MCF 10A (cell line): Measurements from ENCODE around the gene CCDC148. TPM values are rescaled to one million over a fixed set of nuclear protein-coding genes. Genes with fewer than 3 reads are reported as not detected.

Experiments
- BruUV-seq: library from RNA; stranded (reverse); fragments of 400-500 nt; replicated peaks from 2 replicates; lab custom pipeline; 2021; lab: Mats Ljungman, UMichigan
- CTCF ChIA-PET: fragments of 300-600 bp; sonication (Branson Sonifier 250); formaldehyde crosslinking; extraction: SDS; loops from one replicate; lab custom pipeline; 2021; ENCODE audit warnings: antibody characterized with exemption, inconsistent platforms; lab: Yijun Ruan, JAX
- POLR2A ChIA-PET: fragments of 300-600, 350-650 bp; sonication (Branson Sonifier 250); formaldehyde crosslinking; extraction: SDS; loops from one replicate; lab custom pipeline; 2020; ENCODE audit warnings: antibody characterized with exemption, inconsistent platforms; lab: Yijun Ruan, JAX
- DNase-seq: peaks from one replicate; pipeline ENCODE4 v3.0.0-alpha.2; 2018; ENCODE audit not compliant: unreplicated experiment
- H3K27ac Mint-ChIP-seq: one replicate; pipeline ENCODE4 v1.8.0; 2022; ENCODE audit warnings: mild to moderate bottlenecking, low read depth, mixed read lengths; ENCODE audit not compliant: unreplicated experiment
- H3K27me3 Mint-ChIP-seq: one replicate; pipeline ENCODE4 v1.8.0; 2022; ENCODE audit warnings: mixed read lengths; ENCODE audit not compliant: insufficient read depth, unreplicated experiment
- H3K36me3 Mint-ChIP-seq: one replicate; pipeline ENCODE4 v1.8.0; 2022; ENCODE audit warnings: mild to moderate bottlenecking, moderate library complexity, mixed read lengths; ENCODE audit not compliant: insufficient read depth, unreplicated experiment
- H3K4me1 Mint-ChIP-seq: one replicate; pipeline ENCODE4 v1.8.0; 2022; ENCODE audit warnings: mixed read lengths; ENCODE audit not compliant: insufficient read depth, unreplicated experiment
- H3K4me3 Mint-ChIP-seq: one replicate; pipeline ENCODE4 v1.8.0; 2022; ENCODE audit warnings: mild to moderate bottlenecking, moderate library complexity, mixed read lengths; ENCODE audit not compliant: unreplicated experiment
- H3K9me3 Mint-ChIP-seq: one replicate; pipeline ENCODE4 v1.8.0; 2022; ENCODE audit warnings: mixed read lengths; ENCODE audit not compliant: unreplicated experiment
- CTCF ChIP-seq: fragments of 200-600 bp; IDR thresholded peaks from one replicate; pipeline ENCODE4 v1.8.0; 2022; ENCODE audit warnings: antibody characterized with exemption, mild to moderate bottlenecking; ENCODE audit not compliant: unreplicated experiment
- intact Hi-C: fragments of 100-400 bp; cut with micrococcal nuclease; formaldehyde crosslinking; loops from 2 replicates; pipeline ENCODE4 v1.14.1; 2022
- total RNA-seq: library from RNA; stranded (reverse); gene quantifications from 2 replicates; pipeline ENCODE4 v1.2.3, GENCODE V29; 2022

CCDC148 gene
- total RNA-seq, 1 experiment from 2014 or later = 0.51 TPM

- Mint-ChIP-seq H3K4me1 (no peaks in the 10 kb centered on the region), H3K4me3 (no peak overlapping the region), H3K36me3 (no peaks in the 10 kb centered on the region), H3K9me3 (peaks cover 10% of the 10 kb centered on the region), H3K27me3 (peaks cover 24% of the 10 kb centered on the region), H3K27ac (no peak overlapping the region)
- TF ChIP-seq CTCF = no peak
- no TSS peak for BruUV-seq
- intact Hi-C loops = no loop called here
- POLR2A ChIA-PET = interaction anchor here (0.6 to 0.7 kb wide), 2 partner anchors 10 to 1562 kb away, joined by 3 to 4 read pairs; no protein-coding TSS in a partner anchor
- DNase-seq = no peak
- CTCF ChIA-PET = interaction anchor here (0.8 to 1.0 kb wide), 2 partner anchors 35 kb away, joined by 3 read pairs; no protein-coding TSS in a partner anchor
Observed at GRCh38 chr2:158143703-158144360, 312.7 kb downstream of the CCDC148 start.

- CTCF ChIA-PET = interaction anchor here (0.8 kb wide), 1 partner anchor 34 kb away, joined by 3 read pairs; no protein-coding TSS in a partner anchor
- no peak overlapping the region for H3K27ac Mint-ChIP-seq
- POLR2A ChIA-PET = no interaction called here
Observed at GRCh38 chr2:158142568-158143332, 313.8 kb downstream of the CCDC148 start.

GRCh38 chr2:158142165-158142564 lies 314.4 kb downstream of the CCDC148 start:
- ChIA-PET POLR2A (no interaction called here), CTCF (no interaction called here)
- no peaks in the 10 kb centered on the region for H3K4me1 Mint-ChIP-seq
- intact Hi-C loops = no loop called here
- H3K36me3 Mint-ChIP-seq = no peaks in the 10 kb centered on the region
- no peak for DNase-seq
- no peaks in the 10 kb centered on the region for H3K9me3 Mint-ChIP-seq
- peaks cover 10% of the 10 kb centered on the region for H3K27me3 Mint-ChIP-seq
- H3K27ac Mint-ChIP-seq = no peak overlapping the region
- no peak overlapping the region for H3K4me3 Mint-ChIP-seq
- no peak for TF ChIP-seq CTCF
- BruUV-seq = no TSS peak

More at GRCh38 chr2:158142568-158143332, 313.8 kb downstream of the CCDC148 start:
- Mint-ChIP-seq H3K36me3 (no peaks in the 10 kb centered on the region), H3K4me1 (no peaks in the 10 kb centered on the region), H3K4me3 (no peak overlapping the region), H3K27me3 (peaks cover 13% of the 10 kb centered on the region), H3K9me3 (no peaks in the 10 kb centered on the region)
- intact Hi-C loops = no loop called here
- DNase-seq = no peak
- no peak for TF ChIP-seq CTCF
- no TSS peak for BruUV-seq

- H3K27ac Mint-ChIP-seq = no peak overlapping the region
- no TSS peak for BruUV-seq
- intact Hi-C loops = no loop called here
- H3K4me1 Mint-ChIP-seq = no peaks in the 10 kb centered on the region
- DNase-seq = no peak
- no peaks in the 10 kb centered on the region for H3K36me3 Mint-ChIP-seq
- no peak for TF ChIP-seq CTCF
- H3K4me3 Mint-ChIP-seq = no peak overlapping the region
- ChIA-PET CTCF (interaction anchor here (1.0 to 1.5 kb wide), 2 partner anchors 20 to 106 kb away, joined by 3 read pairs; no protein-coding TSS in a partner anchor), POLR2A (no interaction called here)
- no peaks in the 10 kb centered on the region for H3K9me3 Mint-ChIP-seq
- no peaks in the 10 kb centered on the region for H3K27me3 Mint-ChIP-seq
Observed at GRCh38 chr2:158140201-158140600, 316.4 kb downstream of the CCDC148 start.
